Measurements from ENCODE around the gene KCTD16.

KCTD16 gene

DNA sequence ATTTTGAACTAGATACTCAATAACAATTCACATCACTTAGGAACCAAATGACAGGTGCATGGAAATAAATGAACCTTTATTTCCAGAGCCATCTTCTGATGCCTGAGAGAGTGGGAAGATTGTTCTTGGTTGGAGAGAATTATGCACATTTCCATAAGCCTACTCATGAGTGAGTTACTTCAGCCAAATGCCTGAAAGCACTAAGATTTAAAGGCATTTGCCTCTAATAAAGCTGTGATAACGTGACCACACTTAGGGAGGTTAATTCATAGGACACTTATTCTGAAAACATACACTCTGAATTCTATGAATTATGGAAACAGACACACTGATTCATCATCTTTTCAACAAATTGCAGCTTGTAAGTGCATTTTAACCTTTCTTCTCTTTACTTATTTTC is 40.0 kb downstream of the KCTD16 start:
- DNase-seq = no peak

DNA sequence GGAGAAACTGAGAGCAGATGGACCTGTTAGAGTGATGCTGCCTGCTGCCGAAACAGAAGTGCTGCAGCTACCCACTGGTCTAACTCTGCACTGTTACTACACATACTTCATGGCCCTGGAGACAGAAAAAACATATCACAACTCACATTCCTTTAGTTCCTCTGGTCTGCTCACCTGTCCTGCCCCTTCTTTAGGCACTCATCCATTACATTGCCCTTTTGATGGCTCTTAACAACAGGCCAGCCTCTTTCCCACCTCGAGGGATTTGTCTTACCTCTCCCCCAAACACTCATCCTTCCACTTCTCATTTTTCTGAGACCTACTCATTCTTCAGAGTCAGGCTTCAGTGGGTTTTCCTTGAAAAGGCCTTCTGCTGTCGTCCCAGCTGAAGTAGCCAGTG is 49.2 kb downstream of the KCTD16 start:
- no peak for DNase-seq

DNA sequence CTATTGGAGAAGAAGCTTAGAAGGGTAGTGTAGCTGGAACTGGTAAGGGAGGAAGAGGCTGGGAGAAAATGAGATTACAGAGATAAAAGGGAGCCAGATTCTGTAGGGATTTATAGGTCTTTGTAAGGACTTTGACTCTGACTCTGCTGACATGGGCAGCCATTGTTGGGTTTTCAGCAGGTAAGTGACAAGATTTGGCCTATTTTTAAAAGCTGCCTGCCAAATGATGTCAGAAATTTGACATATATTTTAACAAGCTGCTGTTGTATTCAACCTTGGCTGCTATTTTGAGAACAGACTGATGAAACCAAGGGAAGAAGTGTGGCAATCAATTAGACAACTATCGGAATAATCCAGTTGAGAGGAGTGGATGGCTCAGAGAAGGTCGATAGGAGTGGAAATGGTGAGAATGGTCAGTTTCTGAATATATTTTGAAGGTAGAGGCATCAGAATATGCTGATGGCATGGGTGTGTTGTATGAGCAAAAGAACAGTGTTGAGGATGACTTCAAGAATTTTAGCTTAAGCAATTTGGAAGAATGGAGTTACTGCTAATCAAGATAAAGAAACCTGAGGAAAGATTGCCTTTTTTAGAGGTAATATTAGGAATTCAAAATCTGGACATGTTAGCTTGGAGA is 56.8 kb downstream of the KCTD16 start:
- DNase-seq = no peak

DNA sequence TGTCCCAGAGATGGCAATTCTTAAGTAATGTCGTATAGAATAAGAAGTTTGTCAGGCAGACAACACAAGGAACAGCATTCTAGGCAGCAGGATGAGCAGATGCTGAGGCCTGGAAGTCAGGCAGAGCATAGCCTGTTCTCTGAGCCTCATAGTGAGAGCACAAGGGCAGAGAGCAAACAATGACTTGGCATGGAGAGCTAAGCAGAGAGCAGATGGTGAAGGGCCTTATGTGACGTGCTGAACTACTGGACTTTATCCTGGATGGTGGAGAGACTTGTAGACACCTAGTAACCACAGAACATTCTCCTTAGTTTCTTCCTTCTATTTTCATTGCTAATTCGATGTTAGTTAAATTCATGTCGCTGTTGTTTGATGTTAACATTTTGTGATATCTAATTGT is 60.1 kb downstream of the KCTD16 start:
- no peak for DNase-seq

DNA sequence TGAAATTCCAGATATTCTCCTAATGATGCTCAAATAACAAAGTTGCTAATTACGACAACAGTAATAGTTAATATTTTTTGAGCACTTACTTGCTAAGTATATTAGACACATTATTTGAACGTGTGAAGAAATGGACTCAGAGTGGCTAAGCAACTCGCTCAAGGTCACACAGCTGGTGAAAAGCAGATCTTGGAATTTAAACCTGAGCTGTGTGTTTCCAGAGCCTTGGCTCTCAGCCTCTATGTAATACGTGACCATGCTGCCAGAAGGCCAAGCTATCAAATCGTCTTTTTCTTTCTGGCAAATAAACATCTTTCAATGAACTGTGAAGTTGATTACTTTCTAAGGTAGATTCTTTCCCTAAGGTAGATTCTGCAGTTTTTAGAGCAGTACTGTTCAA is 61.6 kb downstream of the KCTD16 start:
- no peak for DNase-seq

DNA sequence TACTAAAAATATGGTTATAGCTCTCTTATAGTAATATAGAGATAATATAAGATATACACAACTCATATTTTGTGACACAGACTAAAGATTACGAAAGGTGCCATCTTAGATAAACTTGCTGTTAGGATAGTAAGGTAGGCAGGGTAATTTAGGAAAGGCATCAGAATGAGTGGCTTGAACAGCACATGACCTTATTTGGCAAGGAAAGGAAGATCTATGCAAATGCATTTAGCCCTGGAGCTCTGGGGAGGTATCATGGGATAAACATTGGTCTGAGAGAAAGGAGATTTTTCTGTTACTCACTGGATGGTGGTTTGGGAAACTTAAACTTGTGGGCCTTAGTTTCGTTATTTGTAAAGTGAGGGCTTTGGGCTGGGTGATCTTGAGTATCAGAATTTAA is 65.8 kb downstream of the KCTD16 start:
- DNase-seq = no peak

DNA sequence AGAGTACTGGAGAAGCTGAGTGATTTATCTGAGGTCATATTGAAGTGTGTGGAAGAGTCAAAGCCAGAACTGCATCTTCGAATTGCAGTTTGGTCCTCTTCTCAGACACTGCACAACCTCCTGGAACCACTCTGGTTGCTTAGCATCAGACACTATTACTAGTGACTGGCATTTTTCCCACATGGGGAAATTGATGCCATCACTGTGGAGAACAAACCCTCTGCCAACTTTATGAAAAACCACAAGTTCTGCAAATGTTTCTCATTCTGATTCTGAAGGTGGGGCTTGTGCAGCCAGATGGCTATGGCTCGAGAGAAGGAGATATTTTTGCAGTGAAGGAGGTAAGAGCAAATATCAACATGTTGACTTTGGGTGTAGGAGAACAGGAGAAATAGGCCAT is 67.2 kb downstream of the KCTD16 start:
- no peak for DNase-seq

DNA sequence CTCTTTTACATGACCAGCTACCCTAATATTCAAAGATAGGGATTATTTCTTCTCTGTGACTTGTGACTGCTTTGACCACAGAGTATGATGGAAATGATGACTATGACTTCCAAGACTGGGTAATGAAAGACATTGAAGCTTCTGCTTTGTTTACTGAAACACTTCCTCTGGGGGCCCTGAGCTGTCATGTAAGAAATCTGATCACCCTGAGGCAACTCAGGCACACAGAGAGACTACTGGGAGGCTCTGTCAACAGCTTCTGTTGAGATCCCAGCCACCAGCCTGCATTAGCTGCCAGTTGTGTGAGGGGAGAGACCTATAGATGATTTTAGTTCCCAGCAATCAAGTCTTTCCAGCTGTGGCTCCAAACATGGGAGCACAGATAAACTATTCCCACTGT is 76.5 kb downstream of the KCTD16 start:
- DNase-seq = no peak

DNA sequence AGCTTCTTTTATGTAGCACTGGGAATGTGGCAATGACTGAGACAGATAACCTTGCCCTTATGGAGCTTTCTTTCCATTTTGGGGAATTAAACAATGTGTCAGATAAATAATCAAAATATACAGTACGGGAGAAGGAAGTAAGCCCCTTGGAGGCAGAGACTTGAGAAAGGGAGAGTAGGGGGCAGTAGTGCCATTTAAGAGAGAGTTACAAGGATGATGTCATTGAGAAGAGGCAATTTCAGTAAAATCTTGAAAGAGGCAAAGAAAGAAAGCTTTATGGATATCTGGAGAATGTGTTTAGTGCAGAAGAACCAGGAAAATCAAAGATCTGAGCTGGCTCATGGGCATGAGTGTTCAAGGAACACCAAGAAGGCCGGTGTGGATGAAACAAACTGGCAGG is 77.3 kb downstream of the KCTD16 start:
- no peak for DNase-seq

DNA sequence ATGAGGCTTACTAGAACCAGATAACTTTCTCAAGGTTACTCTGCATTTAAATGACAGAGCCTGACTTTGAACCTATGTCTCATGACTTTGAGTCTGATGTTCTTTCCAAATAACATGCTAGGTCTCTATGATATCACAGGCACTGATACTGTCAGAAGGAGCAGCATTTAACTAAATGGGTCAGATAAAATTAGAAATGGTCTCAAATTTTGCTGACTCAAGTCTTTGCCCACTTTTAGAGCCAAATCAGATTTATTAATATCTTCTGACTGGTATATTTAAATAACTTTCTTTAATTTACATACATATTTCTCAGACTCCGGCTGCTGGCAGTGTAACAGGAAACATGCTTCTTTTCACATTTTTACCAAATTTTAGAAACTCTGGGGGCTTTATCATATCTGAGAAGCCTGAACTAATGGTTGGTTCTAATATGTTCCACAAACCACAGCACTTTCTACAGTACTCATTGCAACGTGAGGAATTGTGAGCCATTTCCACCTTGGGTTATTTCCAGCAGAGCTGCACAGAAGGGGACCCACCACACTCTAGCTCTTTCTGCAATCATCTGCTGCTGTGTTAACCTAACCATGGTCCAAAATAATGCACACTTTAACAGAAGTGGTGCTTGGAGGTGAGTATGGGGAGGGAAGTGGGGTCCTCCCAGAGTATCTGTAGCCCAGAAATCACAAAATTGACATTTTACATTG is 79.2 kb downstream of the KCTD16 start:
- DNase-seq = no peak

DNA sequence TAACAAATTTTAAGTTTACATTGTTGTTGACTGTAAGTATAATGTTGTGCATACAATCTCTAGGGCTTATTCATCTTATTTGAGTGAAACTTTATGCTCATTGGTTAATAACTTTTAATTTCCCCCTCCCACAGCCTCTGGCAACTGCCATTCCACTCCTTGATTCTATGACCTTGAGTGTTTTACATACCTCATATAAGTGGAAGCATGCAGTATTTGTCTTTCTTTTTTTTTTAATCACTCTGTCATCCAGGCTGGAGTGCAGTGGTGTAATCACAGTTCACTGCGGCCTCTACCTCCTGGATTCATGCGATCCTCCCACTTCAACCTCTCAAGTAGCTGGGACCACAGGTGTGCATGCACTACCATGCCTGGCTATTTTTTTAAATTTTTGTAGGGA is 83.9 kb downstream of the KCTD16 start:
- no peak for DNase-seq

DNA sequence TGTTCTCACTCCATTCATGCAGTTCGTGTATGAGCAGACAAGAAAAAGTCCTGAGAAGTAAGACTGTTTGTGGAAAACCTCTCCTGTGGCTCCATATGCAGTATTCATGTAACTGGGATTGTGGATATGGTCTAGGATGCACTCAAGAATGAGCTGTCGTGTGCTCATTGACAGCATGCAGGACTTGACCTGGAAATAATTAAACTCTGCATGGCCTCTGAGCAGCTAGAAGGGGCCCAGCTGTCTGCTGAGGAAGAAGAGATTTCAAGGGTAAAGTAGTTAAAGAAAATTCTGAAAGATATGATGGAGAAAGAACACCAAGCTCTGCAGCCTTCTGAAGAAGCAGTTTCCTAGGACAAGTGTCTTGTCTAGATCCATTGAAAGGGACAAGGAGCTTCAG is 89.4 kb downstream of the KCTD16 start:
- DNase-seq = no peak

DNA sequence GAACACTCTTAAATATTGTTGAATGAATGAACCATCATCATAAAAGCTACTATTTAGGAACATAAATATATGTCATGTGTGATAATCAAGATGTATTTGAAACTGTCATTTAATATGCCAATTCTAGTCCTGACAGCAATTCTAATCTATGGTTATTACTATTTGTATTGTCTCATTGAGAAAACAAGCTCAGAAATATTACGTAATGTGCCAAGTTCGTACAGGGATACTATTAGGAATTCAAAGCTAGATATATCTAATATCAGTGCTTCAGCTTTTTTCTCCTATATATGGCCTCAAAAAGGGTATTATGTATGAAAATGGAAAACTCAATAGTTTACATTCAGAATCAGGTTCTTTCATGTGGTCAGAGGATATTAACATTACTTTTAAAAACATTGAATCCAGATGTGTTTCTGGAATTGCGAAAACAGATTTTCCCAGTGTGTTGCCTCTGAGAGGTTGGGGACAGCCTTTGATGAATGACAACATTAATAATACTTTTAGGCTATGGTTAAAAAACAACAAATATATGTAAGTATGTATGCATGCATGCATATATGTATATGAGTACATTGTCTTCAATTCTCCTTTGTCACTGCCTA is 95.1 kb downstream of the KCTD16 start:
- DNase-seq = no peak

DNA sequence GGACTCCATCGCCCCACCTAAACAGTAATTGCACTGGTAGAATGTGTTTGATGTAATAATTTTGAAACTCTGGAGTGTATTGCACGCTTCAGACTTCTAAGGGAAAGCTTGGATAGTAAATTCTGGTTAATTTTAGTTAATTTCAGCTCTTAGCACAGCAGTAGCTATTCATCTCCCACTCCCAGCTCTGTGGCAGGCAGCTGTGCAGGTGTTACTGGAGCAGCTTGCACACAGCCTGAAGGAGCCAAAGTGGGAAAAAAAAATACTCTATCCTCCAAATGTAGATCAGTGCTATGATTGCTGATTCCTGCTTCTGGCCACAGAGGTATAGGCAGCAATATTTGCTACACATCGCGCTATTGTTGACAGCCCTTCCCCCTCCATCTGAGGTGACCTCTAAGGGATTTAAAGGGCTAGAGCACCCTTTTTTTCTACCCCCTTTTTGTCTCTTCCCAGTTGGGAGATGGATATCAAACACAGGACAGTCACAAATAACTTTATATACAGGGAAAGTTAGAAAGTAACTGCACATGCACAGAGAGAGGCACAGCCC is 97.4 kb downstream of the KCTD16 start:
- no peak for DNase-seq

DNA sequence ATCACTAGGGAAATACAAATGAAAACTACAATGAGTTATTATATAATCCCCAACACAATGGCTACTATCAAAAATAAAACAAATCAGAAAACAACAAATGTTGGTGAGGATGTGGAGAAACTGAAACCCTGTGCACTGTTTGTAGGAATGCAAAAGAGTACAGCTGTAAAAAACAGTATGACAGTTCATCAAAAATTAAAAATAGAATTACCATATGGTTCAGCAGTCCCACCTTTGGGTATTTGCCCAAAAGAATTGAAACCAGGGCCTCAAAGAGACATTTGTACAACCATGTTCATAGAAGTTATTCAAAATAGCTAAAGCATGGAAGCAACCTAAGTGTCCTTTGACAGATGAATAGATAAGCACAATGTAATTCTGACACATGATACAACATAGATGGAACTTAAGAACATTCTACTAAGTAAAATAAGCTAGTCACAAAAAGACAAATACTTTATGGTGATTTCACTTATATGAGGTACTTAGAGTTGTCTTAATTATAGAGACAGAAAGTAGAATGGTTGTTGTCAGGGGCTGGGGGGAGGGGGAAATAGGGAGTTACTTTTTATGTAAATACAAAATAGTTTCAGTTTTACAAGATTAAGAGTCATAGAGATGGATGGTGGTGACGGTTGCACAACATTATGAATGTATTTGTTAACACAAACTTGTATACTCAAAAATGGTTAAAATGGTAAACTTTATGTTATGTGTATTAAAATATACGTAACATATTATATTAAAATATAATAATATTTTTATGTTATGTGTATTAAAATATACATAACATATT is 102.8 kb downstream of the KCTD16 start:
- no peak for DNase-seq

DNA sequence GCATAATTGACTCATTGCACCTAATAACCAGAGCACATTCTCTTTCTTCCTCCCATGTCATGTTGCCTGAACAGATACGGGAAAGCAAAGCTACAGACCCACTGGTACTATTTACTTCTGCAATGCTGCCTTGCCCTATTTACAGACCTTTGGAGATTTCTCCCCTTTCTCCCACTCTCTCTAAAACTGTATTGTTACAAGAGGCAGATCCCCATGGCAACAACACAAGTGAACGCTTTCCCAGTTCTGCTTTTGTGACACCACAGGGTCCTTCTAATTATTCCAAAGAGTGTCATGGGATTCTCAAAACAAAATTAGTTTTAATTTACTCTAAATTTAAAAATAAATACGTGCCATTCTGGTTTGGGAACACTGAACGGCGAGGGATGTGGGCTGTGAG is 104.7 kb downstream of the KCTD16 start:
- DNase-seq = no peak

DNA sequence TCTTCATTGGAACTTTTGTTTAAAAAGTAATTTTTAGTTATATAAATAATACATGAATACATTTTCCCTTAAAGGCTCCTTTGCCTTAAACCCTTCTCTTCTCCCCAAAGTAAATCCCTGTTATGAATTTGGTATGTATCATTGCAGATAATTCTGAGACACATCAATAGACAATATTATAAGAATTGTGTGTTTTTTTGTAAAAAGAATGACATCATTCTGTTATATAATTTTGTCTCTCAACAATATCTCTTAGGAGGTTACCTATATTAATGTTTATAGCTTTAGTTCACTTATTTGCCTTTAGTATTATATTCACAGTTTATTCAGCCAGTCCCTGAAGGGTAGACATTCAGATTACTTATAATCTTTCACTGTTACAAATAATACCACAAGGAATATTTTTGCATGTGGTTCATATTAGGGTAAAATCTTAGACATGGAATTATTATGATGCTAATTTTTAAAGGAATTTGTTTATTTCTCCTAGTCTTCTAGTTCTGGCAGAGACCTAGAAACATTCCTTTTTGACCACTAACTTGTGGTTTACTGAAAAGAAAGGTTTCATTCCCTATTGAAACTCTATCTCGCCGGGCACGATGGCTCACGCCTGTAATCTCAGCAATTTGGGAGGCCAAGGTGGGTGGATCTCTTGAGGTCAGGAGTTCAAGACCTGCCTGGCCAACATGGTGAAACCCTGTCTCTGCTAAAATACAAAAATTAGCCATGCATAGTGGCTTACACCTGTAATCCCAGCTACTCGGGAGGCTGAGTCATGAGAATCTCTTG is 105.6 kb downstream of the KCTD16 start:
- DNase-seq = no peak

DNA sequence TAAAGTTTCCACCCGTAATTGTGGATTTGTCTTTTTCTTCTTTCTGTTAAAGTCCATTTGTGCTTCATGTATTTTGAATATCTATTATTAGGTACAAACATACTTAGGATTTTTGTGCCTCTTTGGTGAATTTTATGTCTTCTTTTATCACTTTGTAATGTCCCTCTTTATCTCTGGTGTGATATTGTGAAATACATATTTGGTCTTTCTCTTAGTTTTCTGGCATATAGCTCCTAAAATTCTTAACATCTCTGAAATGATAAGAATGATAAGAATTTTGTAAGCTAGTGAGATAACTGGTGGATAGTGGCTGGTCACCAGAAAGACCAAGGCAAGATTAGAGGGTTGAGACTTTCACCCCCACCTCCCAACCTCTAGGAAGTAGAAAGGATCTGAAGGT is 111.1 kb downstream of the KCTD16 start:
- DNase-seq = no peak

DNA sequence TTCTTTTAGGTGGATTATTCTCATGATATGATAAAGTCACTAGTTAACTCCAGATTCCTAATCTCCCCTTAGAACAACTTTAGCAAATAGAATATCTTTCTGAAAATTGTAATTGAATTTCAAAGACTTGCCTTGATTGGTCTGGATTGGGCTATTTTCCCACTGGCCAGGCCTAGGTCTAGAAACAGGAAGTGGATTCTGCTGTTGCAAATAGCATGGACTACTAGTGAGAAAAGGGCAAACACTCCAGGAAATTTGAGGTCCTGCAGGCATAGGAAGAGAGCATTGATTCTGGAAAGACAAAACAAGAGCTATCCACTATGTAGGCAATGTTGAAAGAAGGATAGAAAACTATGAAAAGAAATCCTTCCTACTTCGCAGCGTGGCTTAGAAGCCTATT is 113.4 kb downstream of the KCTD16 start:
- DNase-seq = no peak

DNA sequence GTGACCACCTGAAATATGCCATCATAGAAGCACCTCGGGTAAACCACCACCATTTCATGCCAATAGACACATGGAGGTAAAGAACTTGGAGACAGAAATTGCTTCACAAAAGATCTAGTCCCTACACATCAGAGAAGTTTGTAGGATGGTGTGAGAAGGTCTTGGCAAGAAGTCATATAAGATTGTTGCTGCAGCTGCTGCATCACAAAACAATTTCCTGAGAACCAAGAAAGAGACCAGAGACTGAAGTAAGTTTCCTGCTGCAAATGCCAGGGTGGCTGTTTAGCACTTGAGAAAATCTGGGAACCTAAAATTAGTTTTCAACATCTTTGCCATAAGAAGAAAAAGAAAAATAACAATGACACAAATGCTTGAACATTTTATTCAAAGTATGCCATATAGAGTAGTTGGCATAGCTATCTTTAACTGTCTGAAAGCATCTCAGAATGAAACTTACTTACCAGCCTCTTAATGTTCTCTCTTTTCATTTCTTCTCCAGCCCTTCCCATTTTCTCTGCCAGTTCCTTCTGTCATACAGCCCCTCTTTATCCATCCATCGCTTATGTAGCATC is 114.3 kb downstream of the KCTD16 start:
- no peak for DNase-seq

DNA sequence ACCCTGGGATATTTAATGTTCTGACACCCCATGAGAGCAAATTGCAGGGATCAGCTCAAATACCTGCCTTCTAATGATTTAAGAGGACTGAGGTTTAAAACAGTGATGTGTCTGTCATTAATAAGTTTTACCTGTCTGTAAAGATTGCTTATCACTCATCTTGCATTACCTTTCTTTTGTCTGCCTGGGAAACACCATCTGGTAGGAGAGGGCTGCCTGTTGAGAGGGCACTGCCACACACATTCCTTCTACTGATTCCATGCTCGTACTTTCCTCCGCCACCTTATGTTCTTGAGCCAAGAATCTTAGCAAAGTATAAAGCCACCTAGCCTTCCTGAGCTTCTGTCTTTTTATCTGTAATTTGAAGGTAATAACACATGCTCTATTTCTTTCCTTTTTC is 118.6 kb downstream of the KCTD16 start:
- no peak for DNase-seq

DNA sequence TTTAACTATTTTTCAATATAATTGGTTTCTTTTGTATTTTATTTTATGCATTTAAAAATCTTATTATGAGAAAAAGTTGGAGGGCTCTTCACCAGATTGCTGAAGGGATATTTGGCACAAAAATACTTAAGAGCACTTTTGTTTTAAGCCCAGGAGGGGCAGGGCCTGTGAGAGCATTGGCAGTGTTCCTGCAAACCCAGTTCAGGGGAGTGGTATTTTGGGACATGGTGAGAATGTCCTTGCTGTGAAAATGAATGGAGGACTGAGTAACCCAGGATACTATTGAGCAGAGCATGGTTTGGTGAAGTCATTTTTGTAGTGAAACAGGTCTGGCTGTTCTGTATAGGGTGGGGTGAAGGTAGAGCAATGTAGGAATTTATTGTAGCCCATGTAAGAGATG is 121.4 kb downstream of the KCTD16 start:
- no peak for DNase-seq
